Testis (tissue), 5 donors: ENCODE data around the gene OCIAD2. TPM values are rescaled to one million over a fixed set of nuclear protein-coding genes. Genes with fewer than 3 reads are reported as not detected.
A peak's percentile ranks its signal among the peaks of the same experiment; 100 is the strongest.

Source experiments
- DNase-seq: peaks from one replicate; pipeline ENCODE4 v3.0.0-alpha.2; 2019
- H3K27ac ChIP-seq, 2 donors: fragments of 200-600 bp; sonication (generic); one replicate each; pipeline ENCODE4 v1.5.1; 2019
- H3K27me3 ChIP-seq: fragments of 200-600 bp; sonication (generic); one replicate; pipeline ENCODE4 v1.5.1; 2019
- H3K36me3 ChIP-seq: fragments of 200-600 bp; sonication (generic); one replicate; pipeline ENCODE4 v1.5.1; 2017; ENCODE audit warnings: low read depth; ENCODE audit errors: missing control alignments
- H3K4me1 ChIP-seq: fragments of 200-600 bp; sonication (generic); one replicate; pipeline ENCODE4 v1.5.1; 2019
- H3K4me3 ChIP-seq, 2 donors: fragments of 200-600 bp; sonication (generic); one replicate each; pipeline ENCODE4 v1.5.1; 2017 to 2019
- H3K9me3 ChIP-seq: fragments of 200-600 bp; sonication (generic); one replicate; pipeline ENCODE4 v1.5.1; 2017
- POLR2A ChIP-seq: fragments of 450-650 bp; IDR thresholded peaks from one replicate; pipeline ENCODE4 v1.6.1; 2017; ENCODE audit warnings: antibody characterized with exemption, mild to moderate bottlenecking, moderate library complexity
- WGBS, 2 donors: methylation state at CpG; one replicate each; pipeline ENCODE4 v1.1.5; 2018; 5-methylcytosine and 5-hydroxymethylcytosine counted together
- intact Hi-C: fragments of 100-400 bp; cut with DNase I; formaldehyde crosslinking; loops from one replicate; pipeline ENCODE4 v1.15.1; 2023; ENCODE audit warnings: low total_unique reads
- long read RNA-seq, 2 donors: transcript quantifications; one replicate each; lab custom pipeline, GENCODE V29; 2026
- polyA plus RNA-seq: library from polyadenylated mRNA; stranded (reverse); fragments of 350-450 nt; fragmentation: Illumina TruSeq; extraction: RNeasy Lipid Tissue Mini Kit (QIAGEN cat#74804); gene quantifications from one replicate; pipeline ENCODE4 v1.2.3, GENCODE V29; 2014; ENCODE audit warnings: low read depth, low replicate concordance; ENCODE audit not compliant: insufficient read depth
- total RNA-seq, 2 donors: library from RNA; depleted of rRNA; stranded (reverse); fragments of >200 nt; gene quantifications; one replicate each; pipeline ENCODE4 v1.2.3, GENCODE V29; 2016
- TF ChIP-seq, protein P1 (sequence below), 3 experiments: fragments of 450-650 bp in 2 of 3; fragments of 200-600 bp in 1 of 3; sonication (generic) in 1 of 3; IDR thresholded peaks; one replicate each; pipeline ENCODE4 v1.5.1; 2016 to 2019; ENCODE audit warnings: antibody characterized with exemption in 3 of 3, mild to moderate bottlenecking in 2 of 3, moderate library complexity in 1 of 3

OCIAD2 gene
- total RNA-seq (10 to 100 TPM; 12.9 to 15.9 TPM), polyA plus RNA-seq (26.5 TPM)
- long read RNA-seq, donor 1, transcript OCIAD2-205 (7 exons, 1,163 nt) = major isoform, 45 of 55 reads
- long read RNA-seq, donor 1, partial matches to known transcripts = 5 of 55 reads
- long read RNA-seq, donor 1, other reads (novel, unspliced or antisense) = 0 of 55 reads
- long read RNA-seq, donor 2, transcript OCIAD2-205 (7 exons, 1,163 nt) = major isoform, 15 of 20 reads
- long read RNA-seq, donor 2, partial matches to known transcripts = 0 of 20 reads
- long read RNA-seq, donor 2, other reads (novel, unspliced or antisense) = 0 of 20 reads

GRCh38 chr4:48906206-48907173 lies at the start of gene OCIAD2:
TSS of gene OCIAD2 (minus strand) at chr4:48906774. CDS start at chr4:48904549, 2,225 bp downstream.
- peak within 1 kb of the TSS in 1 of 2 donors; percentile 55 for H3K27ac ChIP-seq
- 8 to 15% methylated on average over 25 to 55 of the region's 65 CpGs for WGBS, 2 donors

DNA sequence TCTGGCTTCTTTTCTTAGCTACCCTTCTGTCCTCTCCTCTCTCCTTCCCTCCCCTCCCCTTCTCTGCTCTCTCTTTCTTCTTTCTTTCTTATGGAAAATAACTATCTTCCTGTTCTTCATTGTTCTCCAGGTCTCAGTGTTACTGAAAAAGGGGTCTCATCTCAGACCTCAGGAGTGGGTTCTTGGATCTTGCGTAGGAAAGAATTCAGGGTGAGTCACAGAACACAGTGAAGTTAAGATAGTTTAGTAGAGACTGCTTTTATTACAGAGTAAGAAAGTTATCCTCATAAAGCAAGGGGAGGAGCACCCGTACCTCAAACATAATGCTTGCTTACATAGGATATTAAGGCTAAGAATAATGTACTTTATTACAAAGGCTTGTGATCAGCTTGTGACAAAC lies 47.7 kb upstream of the OCIAD2 start:
- Histone ChIP-seq H3K4me1 (no peaks in the 10 kb centered on the region), H3K27me3 (no peaks in the 10 kb centered on the region), H3K4me3 (no peak overlapping the region), H3K9me3 (no peaks in the 10 kb centered on the region), H3K36me3 (no peaks in the 10 kb centered on the region), H3K27ac (no peak overlapping the region)
- DNase-seq = no peak
- intact Hi-C loops = no loop called here
- 85 to 95% methylated on average over 2 of the region's 2 CpGs for WGBS, 2 donors
- TF ChIP-seq POLR2A = no peak
- TF ChIP-seq, protein P1, sequence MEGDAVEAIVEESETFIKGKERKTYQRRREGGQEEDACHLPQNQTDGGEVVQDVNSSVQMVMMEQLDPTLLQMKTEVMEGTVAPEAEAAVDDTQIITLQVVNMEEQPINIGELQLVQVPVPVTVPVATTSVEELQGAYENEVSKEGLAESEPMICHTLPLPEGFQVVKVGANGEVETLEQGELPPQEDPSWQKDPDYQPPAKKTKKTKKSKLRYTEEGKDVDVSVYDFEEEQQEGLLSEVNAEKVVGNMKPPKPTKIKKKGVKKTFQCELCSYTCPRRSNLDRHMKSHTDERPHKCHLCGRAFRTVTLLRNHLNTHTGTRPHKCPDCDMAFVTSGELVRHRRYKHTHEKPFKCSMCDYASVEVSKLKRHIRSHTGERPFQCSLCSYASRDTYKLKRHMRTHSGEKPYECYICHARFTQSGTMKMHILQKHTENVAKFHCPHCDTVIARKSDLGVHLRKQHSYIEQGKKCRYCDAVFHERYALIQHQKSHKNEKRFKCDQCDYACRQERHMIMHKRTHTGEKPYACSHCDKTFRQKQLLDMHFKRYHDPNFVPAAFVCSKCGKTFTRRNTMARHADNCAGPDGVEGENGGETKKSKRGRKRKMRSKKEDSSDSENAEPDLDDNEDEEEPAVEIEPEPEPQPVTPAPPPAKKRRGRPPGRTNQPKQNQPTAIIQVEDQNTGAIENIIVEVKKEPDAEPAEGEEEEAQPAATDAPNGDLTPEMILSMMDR (IDR thresholded peaks at IDR 0.05) = no peak

More at GRCh38 chr4:48906206-48907173, at the start of gene OCIAD2:
- peak within 1 kb of the TSS; percentile 59 to 84 for H3K4me3 ChIP-seq
- H3K27me3 ChIP-seq = no peaks in the 10 kb centered on the region
- H3K36me3 ChIP-seq = no peaks in the 10 kb centered on the region
- DNase-seq = peak; percentile 86
- H3K4me1 ChIP-seq = peaks cover 6% of the 10 kb centered on the region
- TF ChIP-seq, protein P1 (IDR thresholded peaks at IDR 0.05) = no peak
- no peak for TF ChIP-seq POLR2A
- intact Hi-C loops = no loop called here
- H3K9me3 ChIP-seq = no peaks in the 10 kb centered on the region

GRCh38 chr4:48949518-48950219 lies 43.1 kb upstream of the OCIAD2 start:
- intact Hi-C loops = no loop called here

DNA sequence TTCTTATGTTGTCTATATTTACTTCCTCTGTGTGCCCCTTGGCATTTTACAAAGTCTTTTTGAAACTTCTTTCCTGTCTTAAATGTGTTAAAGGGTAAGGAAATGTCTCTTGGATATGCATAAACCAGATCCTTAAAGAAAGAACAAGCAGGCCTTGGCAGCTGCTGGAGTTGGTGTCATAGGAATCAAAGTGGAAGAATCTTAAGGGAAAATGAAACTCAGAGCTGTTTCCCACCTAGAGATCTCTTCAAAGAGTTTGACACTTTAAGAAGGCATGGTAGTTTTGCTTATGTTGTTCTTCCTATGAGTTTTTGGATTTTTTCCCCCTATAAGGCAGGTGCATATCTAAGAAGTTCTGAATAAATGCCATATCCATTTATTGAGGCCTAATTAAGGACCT lies 42.5 kb upstream of the OCIAD2 start:
- DNase-seq = no peak
- Histone ChIP-seq H3K27ac (no peak overlapping the region), H3K4me3 (no peak overlapping the region), H3K4me1 (no peaks in the 10 kb centered on the region), H3K9me3 (no peaks in the 10 kb centered on the region), H3K27me3 (no peaks in the 10 kb centered on the region), H3K36me3 (no peaks in the 10 kb centered on the region)
- no peak for TF ChIP-seq POLR2A
- intact Hi-C loops = no loop called here

More at GRCh38 chr4:48949518-48950219, 43.1 kb upstream of the OCIAD2 start:
- WGBS, 2 donors = 76 to 81% methylated on average over 4 of the region's 4 CpGs
- H3K4me3 ChIP-seq = no peak overlapping the region
- H3K9me3 ChIP-seq = no peaks in the 10 kb centered on the region
- no peak for DNase-seq
- no peaks in the 10 kb centered on the region for H3K4me1 ChIP-seq
- H3K27ac ChIP-seq = no peak overlapping the region
- H3K27me3 ChIP-seq = no peaks in the 10 kb centered on the region
- H3K36me3 ChIP-seq = no peaks in the 10 kb centered on the region
- TF ChIP-seq POLR2A = no peak
- TF ChIP-seq, protein P1 (IDR thresholded peaks at IDR 0.05) = no peak

DNA sequence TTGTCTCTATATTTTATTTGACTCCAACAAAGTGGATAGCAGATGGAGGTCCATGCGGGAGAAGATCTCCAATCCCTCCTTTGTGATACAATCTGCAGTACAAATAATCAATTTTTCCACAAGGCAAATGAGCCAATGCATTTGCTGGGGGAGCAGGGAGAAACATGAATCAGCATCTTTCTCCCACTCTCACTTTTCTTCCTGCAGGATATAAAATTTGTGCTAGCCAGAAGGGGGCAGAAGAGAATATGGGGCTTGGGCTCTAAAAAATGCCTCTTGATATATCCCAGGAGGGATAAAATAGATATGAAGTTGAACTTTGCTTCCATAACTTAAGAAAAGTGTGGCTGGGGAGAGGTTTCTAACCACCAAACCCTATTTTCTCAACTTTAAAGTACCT lies 41.2 kb upstream of the OCIAD2 start:
- H3K27ac ChIP-seq = no peak overlapping the region
- H3K9me3 ChIP-seq = no peaks in the 10 kb centered on the region
- WGBS, 2 donors = 90 to 95% methylated on average over 1 of the region's 1 CpG
- H3K4me1 ChIP-seq = no peaks in the 10 kb centered on the region
- intact Hi-C loops = no loop called here
- no peaks in the 10 kb centered on the region for H3K27me3 ChIP-seq
- no peak for DNase-seq
- TF ChIP-seq POLR2A = no peak
- TF ChIP-seq, protein P1 (IDR thresholded peaks at IDR 0.05) = no peak
- H3K36me3 ChIP-seq = no peaks in the 10 kb centered on the region
- H3K4me3 ChIP-seq = no peak overlapping the region
